ENCODE results near the gene NCOA6. TPM values are rescaled to one million over a fixed set of nuclear protein-coding genes. Genes with fewer than 3 reads are reported as not detected.

NCOA6 gene
- total and polyA plus RNA-seq, 8 donors = 11.1 to 19.3 (median 12.3) TPM

GRCh38 chr20:34871966-34872621, 46.6 kb upstream of the NCOA6 start:
- FAIRE-seq = no peak
- no peak for DNase-seq
- intact Hi-C loops (cut with DNase I) = loop anchor here in 1 of 3 donors (10.0 kb wide), 1 partner anchor 83 kb away; the partner anchor contains the start of genes GSS and MYH7B
- peak overlapping the region; percentile 39 to 79 (median 67) for H3K4me3 ChIP-seq
- TF ChIP-seq CTCF (IDR thresholded peaks at IDR 0.05) = no peak
- no peaks in the 10 kb centered on the region for H3K9me3 ChIP-seq
- peaks cover 0 to 17% (median 6%) of the 10 kb centered on the region in 3 donors for H3K4me1 ChIP-seq
- no peaks in the 10 kb centered on the region for H3K27me3 ChIP-seq
- 27 to 32% methylated on average over 10 of the region's 10 CpGs for WGBS, 2 donors
- H3K27ac ChIP-seq = peak overlapping the region; percentile 42 to 56 (median 49)
- H3K36me3 ChIP-seq = no peaks in the 10 kb centered on the region
- no peak for ATAC-seq

- H3K36me3 ChIP-seq = no peaks in the 10 kb centered on the region
- WGBS, 2 donors = 92 to 94% methylated on average over 6 to 7 of the region's 7 CpGs
- H3K4me1 ChIP-seq = peaks cover 0 to 17% (median 6%) of the 10 kb centered on the region in 3 donors
- DNase-seq = no peak
- H3K27ac ChIP-seq = no peak overlapping the region
- H3K4me3 ChIP-seq = peak overlapping the region in 1 of 4 donors; percentile 78
- TF ChIP-seq CTCF (IDR thresholded peaks at IDR 0.05) = no peak
- no peaks in the 10 kb centered on the region for H3K27me3 ChIP-seq
- intact Hi-C loops (cut with DNase I) = loop anchor here in 1 of 3 donors (10.0 kb wide), 1 partner anchor 83 kb away; the partner anchor contains the start of genes GSS and MYH7B
- FAIRE-seq = no peak
- no peak for ATAC-seq
- no peaks in the 10 kb centered on the region for H3K9me3 ChIP-seq
Measured at GRCh38 chr20:34871320-34871926, 46.0 kb upstream of the NCOA6 start.

GRCh38 chr20:34864216-34864615, 38.8 kb upstream of the NCOA6 start:
- Histone ChIP-seq H3K9me3 (no peaks in the 10 kb centered on the region), H3K4me1 (no peaks in the 10 kb centered on the region), H3K36me3 (no peaks in the 10 kb centered on the region), H3K27me3 (no peaks in the 10 kb centered on the region), H3K27ac (no peak overlapping the region), H3K4me3 (no peak overlapping the region)
- DNase-seq (no peak), FAIRE-seq (no peak), ATAC-seq (no peak)
- 95 to 97% methylated on average over 5 of the region's 5 CpGs for WGBS, 2 donors
- intact Hi-C loops (cut with DNase I) = no loop called here
- no peak for TF ChIP-seq CTCF (IDR thresholded peaks at IDR 0.05)

- FAIRE-seq (no peak), ATAC-seq (no peak), DNase-seq (peak in 1 of 6 donors; percentile 57)
- no peak for TF ChIP-seq CTCF (IDR thresholded peaks at IDR 0.05)
- H3K27me3 ChIP-seq = no peaks in the 10 kb centered on the region
- H3K27ac ChIP-seq = no peak overlapping the region
- intact Hi-C loops (cut with DNase I) = no loop called here
- no peak overlapping the region for H3K4me3 ChIP-seq
- H3K9me3 ChIP-seq = no peaks in the 10 kb centered on the region
- no peaks in the 10 kb centered on the region for H3K4me1 ChIP-seq
- WGBS, 2 donors = 82 to 87% methylated on average over 32 of the region's 32 CpGs
- peaks cover 0 to 3% (median 0%) of the 10 kb centered on the region in 3 donors for H3K36me3 ChIP-seq
Measured at GRCh38 chr20:34863421-34863965, 38.0 kb upstream of the NCOA6 start.

All from pancreas (tissue), 10 donors.